Activated naive CD4-positive, alpha-beta T cell treated with anti-CD3 and anti-CD28 coated beads, Interleukin-2, amount 50 U/mL, for 16 hours (primary cell): Measurements from ENCODE around the gene SORBS1.

Source experiments
- DNase-seq: peaks from one replicate; pipeline ENCODE4 v3.0.0-alpha.2; 2020

Gene SORBS1

GRCh38 chr10:95561177-95561863, at the start of gene SORBS1:
Gene SORBS1 (minus strand): TSS chr10:95561371. CDS start chr10:95441135, 120,236 bp downstream.
- DNase-seq = peak; percentile 75

DNA sequence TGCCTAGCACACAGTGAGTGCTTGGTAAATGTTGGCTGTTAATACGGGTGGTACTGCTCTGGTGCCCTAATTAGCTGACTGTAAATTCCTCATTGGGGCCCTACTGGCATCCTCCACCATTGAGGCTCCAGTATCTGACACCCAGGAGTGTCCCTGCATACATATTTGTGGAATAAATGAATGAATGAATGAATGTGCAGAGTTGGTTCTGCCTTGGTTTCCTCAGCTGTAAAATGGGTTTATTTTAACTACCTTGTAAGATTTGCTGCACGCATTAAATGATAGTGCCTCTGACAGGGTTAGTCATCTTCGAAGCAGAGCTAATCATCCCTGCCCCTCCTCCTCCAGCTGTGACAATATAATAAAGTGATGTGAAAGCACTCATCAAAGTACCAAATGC, 49.6 kb upstream of the SORBS1 start:
- DNase-seq = no peak

DNA sequence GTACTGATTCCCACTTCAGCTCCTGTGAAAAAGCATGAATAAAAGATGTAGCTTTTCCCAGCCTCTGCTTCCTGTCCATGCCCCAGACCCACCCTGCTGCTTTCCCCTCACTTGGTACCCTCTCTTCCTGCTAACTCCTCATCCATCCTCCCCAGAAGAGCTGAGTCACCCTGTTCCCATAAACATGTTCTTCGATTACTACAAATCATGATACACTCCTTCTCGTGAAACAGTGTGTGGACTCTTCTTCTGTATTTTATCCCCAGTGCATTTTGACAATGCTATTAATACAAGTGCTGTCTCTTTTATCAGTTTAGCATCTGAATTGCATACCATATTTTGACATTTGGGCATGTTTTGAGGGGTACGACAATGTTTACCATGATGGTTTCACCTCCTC, 45.8 kb upstream of the SORBS1 start:
- no peak for DNase-seq

- no peak for DNase-seq
These were observed 44.0 kb upstream of the SORBS1 start for GRCh38 chr10:95605163-95605562.

DNA sequence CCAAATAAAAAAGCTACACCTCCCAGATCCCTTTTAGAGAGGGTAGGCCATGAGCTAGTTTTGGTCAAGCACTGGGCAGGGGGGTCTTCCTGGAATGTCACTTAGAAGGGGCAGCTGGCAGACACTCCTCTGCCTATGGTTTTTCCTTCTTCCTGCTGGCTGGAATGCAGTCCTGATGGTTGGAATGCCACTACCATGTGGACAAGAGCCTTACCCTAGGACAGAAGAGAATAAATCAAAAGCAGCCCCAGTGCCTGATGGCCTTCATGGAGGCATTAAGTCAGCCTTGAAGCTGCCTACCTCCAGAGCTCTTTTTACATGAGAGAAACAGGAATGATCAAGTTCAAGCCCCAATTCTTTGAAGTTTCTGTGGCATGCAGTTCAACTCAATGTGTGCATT, 43.5 kb upstream of the SORBS1 start:
- DNase-seq = no peak

GRCh38 chr10:95602382-95602781, 41.2 kb upstream of the SORBS1 start:
- no peak for DNase-seq

- DNase-seq = peak; percentile 38
These were observed 40.0 kb upstream of the SORBS1 start for GRCh38 chr10:95601116-95601719.

GRCh38 chr10:95600158-95600557, 39.0 kb upstream of the SORBS1 start:
- no peak for DNase-seq

- DNase-seq = no peak
These were observed 36.6 kb upstream of the SORBS1 start for GRCh38 chr10:95597788-95598187.

DNA sequence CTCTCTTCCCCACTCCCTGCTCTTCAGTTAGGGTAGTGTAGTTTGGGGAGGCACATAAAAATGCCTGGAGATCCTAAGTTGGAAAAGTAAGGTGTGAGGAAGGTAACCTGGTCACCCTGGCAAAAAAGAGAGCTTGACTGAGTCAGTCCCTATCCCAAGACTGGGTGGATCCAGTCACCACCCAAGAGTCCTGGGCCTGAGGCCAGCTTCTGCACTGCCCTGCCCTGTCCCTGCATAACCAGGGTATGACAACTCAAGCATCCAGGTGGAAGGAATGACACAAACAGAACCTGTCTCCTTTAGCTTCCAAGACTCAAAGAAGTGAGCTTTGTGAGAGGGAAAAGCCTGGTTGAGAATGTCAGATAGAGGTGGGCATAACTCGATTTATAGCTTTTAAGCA, 26.9 kb upstream of the SORBS1 start:
- DNase-seq = no peak

GRCh38 chr10:95579835-95580535, 18.8 kb upstream of the SORBS1 start:
- no peak for DNase-seq

- DNase-seq = no peak
These were observed 18.1 kb upstream of the SORBS1 start for GRCh38 chr10:95579292-95579691.

DNA sequence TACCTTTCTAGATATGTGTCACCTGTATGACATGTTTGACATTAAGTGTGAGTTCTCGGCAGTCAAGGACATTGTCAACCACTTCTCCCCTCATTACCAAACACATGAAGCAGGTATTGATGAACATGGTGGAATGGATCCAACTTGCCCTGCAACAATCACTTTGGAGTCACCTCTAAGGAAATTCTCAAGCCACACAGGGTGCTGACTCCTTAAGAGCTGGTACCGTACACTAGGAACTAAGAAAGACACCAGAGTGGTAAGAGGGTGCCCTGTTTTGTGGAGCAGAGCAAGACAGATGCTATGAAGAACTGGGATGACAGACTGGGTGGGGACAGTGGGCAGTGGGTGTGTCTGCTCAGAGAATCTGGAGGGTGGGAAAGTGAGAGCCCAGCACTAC, 17.4 kb upstream of the SORBS1 start:
- DNase-seq = no peak

DNA sequence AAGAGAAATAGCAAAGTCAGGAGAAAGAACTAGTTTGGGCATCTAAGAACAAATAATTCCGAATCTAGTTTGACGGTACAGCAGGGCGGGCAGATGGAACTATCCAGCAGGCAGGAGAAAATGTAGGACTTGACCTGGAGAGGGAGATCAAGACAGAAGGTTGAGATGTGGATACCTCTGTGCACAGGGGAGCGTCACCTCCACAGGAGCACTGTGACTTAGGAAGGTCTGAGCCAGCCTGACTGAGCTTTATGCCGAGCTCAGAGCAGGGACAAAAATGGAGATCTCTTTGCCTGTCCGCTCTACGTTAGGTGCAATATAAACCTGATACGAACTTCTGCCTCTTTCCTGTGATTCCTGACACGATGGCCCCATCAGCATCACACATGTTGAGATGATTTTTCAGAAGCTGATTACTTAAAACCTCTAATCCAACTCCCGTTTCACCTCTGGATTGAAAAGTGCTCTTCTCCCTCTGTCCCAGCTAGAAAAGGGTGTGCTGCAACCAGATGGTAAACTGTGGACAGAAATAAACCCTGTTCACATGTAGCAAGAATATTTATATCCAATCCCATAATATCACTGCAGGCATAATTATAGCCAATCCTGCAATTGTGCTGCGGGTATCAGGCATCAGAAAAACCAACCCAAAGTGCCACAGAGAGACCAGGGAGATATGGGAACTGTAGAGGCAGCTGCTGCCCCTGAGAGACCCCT, 13.6 kb upstream of the SORBS1 start:
- no peak for DNase-seq

DNA sequence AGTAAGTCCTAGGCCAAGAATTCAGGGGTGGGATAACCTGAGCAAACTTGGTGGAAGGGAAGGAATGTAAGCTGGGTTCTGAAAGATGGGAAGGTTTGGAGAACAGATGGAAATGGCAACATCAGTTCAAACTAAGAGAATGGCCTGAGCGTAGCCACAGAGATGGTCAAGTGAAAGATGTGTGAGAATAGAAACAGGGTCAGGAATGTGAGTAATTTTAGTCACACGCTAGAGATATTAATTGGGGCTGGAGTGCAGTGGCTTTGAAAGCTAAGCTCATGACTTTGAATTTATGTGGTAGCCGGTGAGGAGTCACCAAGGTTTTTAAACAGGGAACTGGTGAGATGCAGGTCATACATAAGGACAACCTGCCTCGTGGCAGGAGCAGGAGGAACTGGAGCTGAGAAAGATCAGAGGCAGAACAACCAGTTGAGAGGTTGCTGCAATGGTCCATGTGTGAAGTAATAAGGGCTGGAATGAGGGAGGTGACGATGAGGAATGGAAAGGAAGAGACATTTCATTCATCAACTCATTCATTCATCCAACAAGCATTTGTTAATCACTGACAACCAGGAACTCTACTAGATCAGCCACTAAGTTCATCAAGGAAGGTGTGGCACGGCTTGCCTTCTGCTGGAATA, 12.9 kb upstream of the SORBS1 start:
- no peak for DNase-seq

GRCh38 chr10:95573527-95573926, 12.4 kb upstream of the SORBS1 start:
- DNase-seq = no peak

DNA sequence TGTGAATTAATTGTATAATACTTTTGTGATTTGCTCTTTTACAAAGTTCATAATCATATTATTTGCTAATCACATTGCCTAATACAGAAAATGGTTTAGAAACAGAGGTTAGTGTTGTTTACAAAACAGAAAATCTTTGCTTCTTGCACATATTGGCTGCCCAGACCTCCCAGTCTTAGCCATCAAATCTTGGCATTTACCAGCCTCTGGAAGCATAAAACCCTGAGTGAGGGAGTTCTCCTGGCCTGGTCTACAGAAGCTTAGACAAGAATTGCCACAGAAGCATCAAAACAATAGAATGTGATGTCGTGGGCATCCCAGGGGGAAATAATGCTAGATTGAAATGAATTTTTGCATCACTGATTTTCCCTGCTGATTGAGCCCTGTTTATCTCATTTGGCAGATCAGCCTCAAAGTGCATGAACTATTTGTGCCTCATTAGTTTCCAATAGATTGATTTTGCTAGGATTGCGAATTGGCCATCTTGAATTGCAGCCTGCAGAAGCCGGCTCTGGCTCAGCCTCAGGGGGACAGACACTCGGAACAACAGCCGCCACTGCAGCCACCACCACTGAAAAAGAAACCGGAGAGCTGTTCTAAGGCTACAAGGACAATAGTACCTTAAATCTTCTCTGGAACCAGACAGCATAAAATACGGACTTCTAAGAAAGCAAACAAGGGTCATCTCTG, 11.1 kb upstream of the SORBS1 start:
- DNase-seq = no peak

DNA sequence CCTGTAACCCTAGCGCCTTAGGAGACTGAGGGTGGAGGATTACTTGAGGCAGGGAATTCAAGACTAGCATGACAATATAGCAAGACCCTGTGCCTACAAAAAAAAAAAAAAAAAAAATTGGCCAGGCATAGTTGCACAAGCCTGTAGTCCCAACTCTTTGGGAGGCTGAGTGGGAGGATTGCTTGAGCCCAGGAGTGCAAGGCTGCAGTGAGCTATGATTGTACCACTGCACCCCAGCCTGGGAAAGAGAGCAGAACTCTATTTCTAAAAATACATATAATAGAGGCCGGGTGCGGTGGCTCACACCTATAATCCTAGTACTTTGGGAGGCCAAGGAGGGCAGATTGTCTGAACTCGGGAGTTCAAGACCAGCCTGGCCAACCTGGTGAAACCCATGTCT, 10.2 kb upstream of the SORBS1 start:
- no peak for DNase-seq

- no peak for DNase-seq
These were observed 8.2 kb upstream of the SORBS1 start for GRCh38 chr10:95569368-95569767.

DNA sequence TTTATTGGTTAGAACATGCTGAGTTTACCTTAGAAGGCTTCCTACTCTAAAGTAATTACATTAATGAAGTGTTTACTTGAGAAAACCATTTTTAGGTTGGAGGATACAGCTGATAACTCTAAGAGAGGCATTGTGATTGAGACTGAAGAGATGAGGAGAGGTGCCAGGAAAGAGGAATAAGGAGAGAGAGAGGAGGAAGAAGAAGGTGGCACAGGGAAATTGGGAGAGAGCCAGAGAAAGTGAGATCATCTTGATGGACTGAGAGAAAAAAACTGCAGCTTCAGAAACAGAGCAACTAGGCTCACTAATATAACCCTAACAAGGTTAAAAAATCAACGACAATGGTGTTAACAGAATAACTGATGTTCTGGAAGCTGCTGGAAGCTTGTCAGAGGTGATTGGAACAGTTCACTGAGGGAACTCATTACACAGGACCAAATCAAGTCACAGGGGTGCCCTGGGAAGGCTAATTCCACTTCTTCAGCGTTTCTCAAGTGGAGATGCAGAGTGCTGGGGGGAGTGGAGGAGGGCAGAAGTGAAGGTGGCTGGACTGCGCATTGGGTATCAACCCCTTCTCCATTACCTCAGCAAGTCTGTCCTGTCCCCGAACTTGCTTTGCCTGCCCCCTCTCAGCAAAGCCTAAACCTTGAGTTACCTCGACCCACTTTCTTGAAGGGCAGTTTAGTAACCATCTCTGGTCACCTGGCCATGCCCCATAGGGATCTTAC, 6.9 kb upstream of the SORBS1 start:
- no peak for DNase-seq

DNA sequence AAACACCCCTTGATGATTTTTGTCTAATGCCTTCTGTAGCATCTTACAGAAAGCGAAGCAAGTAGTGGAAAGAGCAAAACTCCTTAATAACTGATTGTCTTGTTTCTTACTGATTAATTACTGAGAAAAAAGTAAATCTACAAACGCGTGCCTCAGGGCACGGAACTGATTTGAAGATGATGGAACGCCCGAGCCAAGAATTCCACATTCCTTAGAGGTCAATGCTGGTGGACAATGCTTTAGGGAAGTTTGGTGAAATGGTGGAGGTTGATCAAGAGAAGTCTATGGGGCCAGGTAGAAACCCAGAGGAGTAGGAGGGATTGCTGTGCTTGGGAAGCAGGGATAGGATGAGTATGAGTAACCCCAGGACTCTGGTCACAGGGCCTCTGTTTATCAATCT, 5.0 kb upstream of the SORBS1 start:
- no peak for DNase-seq

DNA sequence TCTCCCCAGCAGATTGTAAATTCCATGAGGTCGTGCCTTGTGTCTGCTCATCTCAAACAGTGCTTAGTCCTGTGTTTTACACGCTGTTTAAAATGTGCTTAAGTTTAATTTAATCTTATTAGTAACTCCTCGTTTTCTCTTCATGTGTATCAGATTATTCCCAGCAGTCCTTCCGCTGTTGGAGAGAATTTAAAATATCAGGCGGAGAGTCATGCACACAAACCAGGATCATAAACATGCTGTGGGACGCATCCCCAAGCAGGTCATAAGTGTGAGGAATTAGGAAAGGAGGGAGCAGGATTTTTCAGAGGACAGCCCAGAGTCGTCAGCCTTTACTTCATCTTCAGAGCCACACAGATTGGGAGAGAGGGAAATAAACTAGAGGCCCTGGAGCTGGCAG, 4.2 kb upstream of the SORBS1 start:
- no peak for DNase-seq
